Uterus (tissue), 4 donors: Measurements from ENCODE around the gene DMRT2. TPM values are rescaled to one million over a fixed set of nuclear protein-coding genes. Genes with fewer than 3 reads are reported as not detected.

Experiments used
- DNase-seq, 2 donors: peaks; one replicate each; pipeline ENCODE4 v3.0.0-alpha.2; 2019 to 2020
- H3K27ac ChIP-seq, 2 donors: fragments of 200-600 bp; sonication (generic); 1 replicate in 1 of 2; 2 replicates in 1 of 2; pipeline ENCODE4 v1.5.1; 2016 to 2018
- H3K27me3 ChIP-seq, 2 donors: fragments of 200-600 bp; sonication (generic); one replicate each; pipeline ENCODE4 v1.5.1; 2018 to 2019; ENCODE audit warnings: control low read depth in 1 of 2
- H3K36me3 ChIP-seq, 2 donors: fragments of 200-600 bp; sonication (generic); one replicate each; pipeline ENCODE4 v1.5.1; 2019; ENCODE audit warnings: control low read depth in 1 of 2
- H3K4me1 ChIP-seq, 2 donors: fragments of 200-600 bp; sonication (generic); one replicate each; pipeline ENCODE4 v1.5.1; 2018 to 2019; ENCODE audit warnings: control low read depth in 1 of 2
- H3K4me3 ChIP-seq, 2 donors: fragments of 200-600 bp; sonication (generic); 1 replicate in 1 of 2; 2 replicates in 1 of 2; pipeline ENCODE4 v1.5.1; 2018 to 2019; ENCODE audit warnings: mild to moderate bottlenecking in 1 of 2
- H3K9me3 ChIP-seq, 2 donors: fragments of 200-600 bp; sonication (generic); one replicate each; pipeline ENCODE4 v1.5.1; 2019; ENCODE audit warnings: control low read depth in 1 of 2
- CTCF ChIP-seq, 4 experiments: fragments of 200-600 bp in 2 of 4; fragments of 450-650 bp in 2 of 4; sonication (generic) in 2 of 4; IDR thresholded peaks; one replicate each; pipeline ENCODE4 v1.5.1; 2016 to 2019; ENCODE audit warnings: antibody characterized with exemption in 4 of 4, mild to moderate bottlenecking in 2 of 4, moderate library complexity in 1 of 4
- POLR2A ChIP-seq, 2 donors: fragments of 450-650 bp; IDR thresholded peaks; one replicate each; pipeline ENCODE4 v1.6.1; 2016; ENCODE audit warnings: antibody characterized with exemption in 2 of 2, mild to moderate bottlenecking in 1 of 2, moderate library complexity in 1 of 2
- intact Hi-C: fragments of 100-400 bp; cut with DNase I; formaldehyde crosslinking; loops from one replicate; pipeline ENCODE4 v1.15.1; 2023; ENCODE audit warnings: low total_unique reads
- total RNA-seq, 4 donors: library from RNA; depleted of rRNA in 3 of 4; stranded (reverse); fragments of >200 nt in 3 of 4; gene quantifications; one replicate each; pipeline versions ENCODE4 v1.1.0 to v1.2.4, GENCODE V29; 2014 to 2023
- donor health status: DM: yes; HTN: yes; CAD: no.

Gene DMRT2
- total RNA-seq, 4 donors from 2014 or later: 3.1 TPM; not detected in 3

- TF ChIP-seq CTCF (IDR thresholded peaks at IDR 0.05): no peak
- no peak for TF ChIP-seq POLR2A (IDR thresholded peaks at IDR 0.05)
- intact Hi-C loops: no loop called here
- Histone ChIP-seq H3K4me3 (no peak overlapping the region), H3K27ac (no peak overlapping the region), H3K4me1 (no peaks in the 10 kb centered on the region), H3K27me3 (no peaks in the 10 kb centered on the region), H3K36me3 (no peaks in the 10 kb centered on the region), H3K9me3 (no peaks in the 10 kb centered on the region)
- DNase-seq: no peak
Observed at GRCh38 chr9:1071730-1072129, 21.6 kb downstream of the DMRT2 start.

GRCh38 chr9:1073497-1073896 is 23.3 kb downstream of the DMRT2 start:
- intact Hi-C loops: no loop called here
- no peaks in the 10 kb centered on the region for H3K36me3 ChIP-seq
- TF ChIP-seq CTCF (IDR thresholded peaks at IDR 0.05) (no peak), POLR2A (IDR thresholded peaks at IDR 0.05) (no peak)
- H3K9me3 ChIP-seq: no peaks in the 10 kb centered on the region
- no peaks in the 10 kb centered on the region for H3K4me1 ChIP-seq
- DNase-seq: no peak
- no peaks in the 10 kb centered on the region for H3K27me3 ChIP-seq
- H3K27ac ChIP-seq: no peak overlapping the region
- H3K4me3 ChIP-seq: no peak overlapping the region

- intact Hi-C loops: no loop called here
- no peaks in the 10 kb centered on the region for H3K27me3 ChIP-seq
- DNase-seq: no peak
- no peak for TF ChIP-seq CTCF (IDR thresholded peaks at IDR 0.05)
- TF ChIP-seq POLR2A (IDR thresholded peaks at IDR 0.05): no peak
- H3K9me3 ChIP-seq: no peaks in the 10 kb centered on the region
- H3K4me3 ChIP-seq: no peak overlapping the region
- H3K4me1 ChIP-seq: no peaks in the 10 kb centered on the region
- H3K36me3 ChIP-seq: no peaks in the 10 kb centered on the region
- no peak overlapping the region for H3K27ac ChIP-seq
Observed at GRCh38 chr9:1077616-1078015, 27.5 kb downstream of the DMRT2 start.

GRCh38 chr9:1083325-1083913 is 33.3 kb downstream of the DMRT2 start:
- DNase-seq: peak in 1 of 2 donors; percentile 24
- intact Hi-C loops: no loop called here
- no peaks in the 10 kb centered on the region for H3K9me3 ChIP-seq
- no peak overlapping the region for H3K27ac ChIP-seq
- no peaks in the 10 kb centered on the region for H3K36me3 ChIP-seq
- TF ChIP-seq CTCF (IDR thresholded peaks at IDR 0.05): no peak
- TF ChIP-seq POLR2A (IDR thresholded peaks at IDR 0.05): no peak
- no peaks in the 10 kb centered on the region for H3K27me3 ChIP-seq
- peak overlapping the region in 1 of 2 donors; percentile 17 for H3K4me3 ChIP-seq
- H3K4me1 ChIP-seq: peaks cover 0 to 4% of the 10 kb centered on the region in 2 donors

- Histone ChIP-seq H3K4me3 (no peak overlapping the region), H3K27me3 (no peaks in the 10 kb centered on the region), H3K36me3 (no peaks in the 10 kb centered on the region), H3K9me3 (no peaks in the 10 kb centered on the region), H3K27ac (no peak overlapping the region), H3K4me1 (peaks cover 0 to 4% of the 10 kb centered on the region in 2 donors)
- TF ChIP-seq POLR2A (IDR thresholded peaks at IDR 0.05): no peak
- no peak for TF ChIP-seq CTCF (IDR thresholded peaks at IDR 0.05)
- DNase-seq: no peak
- intact Hi-C loops: no loop called here
Observed at GRCh38 chr9:1085086-1085485, 34.9 kb downstream of the DMRT2 start.
